Measurements from ENCODE around the gene ZFAND3. TPM values are rescaled to one million over a fixed set of nuclear protein-coding genes. Genes with fewer than 3 reads are reported as not detected.

The ZFAND3 gene
- polyA plus RNA-seq, 1 donor (not counting 4 experiments of a cell fraction or from before 2014, with no cell fraction given) = 19.6 TPM

- no peak overlapping the region for H3K27ac ChIP-seq (ENCODE audit: control insufficient read depth, insufficient read depth, low read length)
- no peak overlapping the region for H3K4me2 ChIP-seq (ENCODE audit: control insufficient read depth, extremely low read depth, insufficient read depth, low read depth, low read length)
- H3K36me3 ChIP-seq (ENCODE audit: control insufficient read depth in 2 of 2, extremely low read depth in 1 of 2, insufficient read depth in 2 of 2, low read length in 2 of 2) = peaks cover 4 to 5% of the 10 kb centered on the region in 2 experiments
- dilution Hi-C loops (cut with MboI; ENCODE audit: extremely low pct_ligation_motif_present, low sequenced_read_pairs) = no loop called here
- peaks cover 21% of the 10 kb centered on the region for H3K4me1 ChIP-seq (ENCODE audit: control insufficient read depth, extremely low read depth, insufficient read depth, low read length)
- no peaks in the 10 kb centered on the region for H3K27me3 ChIP-seq (ENCODE audit: control insufficient read depth, extremely low read depth, insufficient read depth, low read length)
- no peak overlapping the region for H3K9ac ChIP-seq (ENCODE audit: control insufficient read depth, extremely low read depth, insufficient read depth, low read length)
- peaks cover 46% of the 10 kb centered on the region for H4K20me1 ChIP-seq (ENCODE audit: control insufficient read depth, extremely low read depth, insufficient read depth, low read length)
- DNase-seq (ENCODE audit: low read depth, low spot score) (no peak), FAIRE-seq (no peak)
- H2AFZ ChIP-seq (ENCODE audit: control insufficient read depth, low read length) = no peak overlapping the region
- H3K79me2 ChIP-seq (ENCODE audit: control insufficient read depth, insufficient read depth, low read length) = peaks cover 99% of the 10 kb centered on the region
- no peaks in the 10 kb centered on the region for H3K9me3 ChIP-seq (ENCODE audit: control insufficient read depth, low read depth, low read length)
- no peak for TF ChIP-seq EZH2 (IDR thresholded peaks at IDR 0.05; ENCODE audit: low read length)
- no peak for TF ChIP-seq CTCF (optimal IDR thresholded peaks at IDR 0.05 in 1 of 3, IDR thresholded peaks at IDR 0.05 in 1 of 3, conservative IDR thresholded peaks at IDR 0.05 in 1 of 3; ENCODE audit: extremely low read depth in 1 of 3, insufficient read depth in 2 of 3, low read length in 3 of 3)
- H3K4me3 ChIP-seq (ENCODE audit: control insufficient read depth in 2 of 3, extremely low read depth in 1 of 3, insufficient read depth in 2 of 3, low read depth in 1 of 3, low read length in 3 of 3) = no peak overlapping the region
- H3K9me1 ChIP-seq (ENCODE audit: control insufficient read depth, extremely low read depth, insufficient read depth, low read length) = peaks cover 10% of the 10 kb centered on the region
Observed at GRCh38 chr6:37826188-37826587, 6.7 kb downstream of the ZFAND3 start.

- peaks cover 15% of the 10 kb centered on the region for H3K4me1 ChIP-seq (ENCODE audit: control insufficient read depth, extremely low read depth, insufficient read depth, low read length)
- H3K27ac ChIP-seq (ENCODE audit: control insufficient read depth, insufficient read depth, low read length) = no peak overlapping the region
- H3K27me3 ChIP-seq (ENCODE audit: control insufficient read depth, extremely low read depth, insufficient read depth, low read length) = no peaks in the 10 kb centered on the region
- H3K4me2 ChIP-seq (ENCODE audit: control insufficient read depth, extremely low read depth, insufficient read depth, low read depth, low read length) = no peak overlapping the region
- no peak overlapping the region for H2AFZ ChIP-seq (ENCODE audit: control insufficient read depth, low read length)
- peaks cover 99% of the 10 kb centered on the region for H3K79me2 ChIP-seq (ENCODE audit: control insufficient read depth, insufficient read depth, low read length)
- H3K9ac ChIP-seq (ENCODE audit: control insufficient read depth, extremely low read depth, insufficient read depth, low read length) = no peak overlapping the region
- peaks cover 48% of the 10 kb centered on the region for H4K20me1 ChIP-seq (ENCODE audit: control insufficient read depth, extremely low read depth, insufficient read depth, low read length)
- no peak overlapping the region for H3K4me3 ChIP-seq (ENCODE audit: control insufficient read depth in 2 of 3, extremely low read depth in 1 of 3, insufficient read depth in 2 of 3, low read depth in 1 of 3, low read length in 3 of 3)
- no peak for TF ChIP-seq CTCF (optimal IDR thresholded peaks at IDR 0.05 in 1 of 3, IDR thresholded peaks at IDR 0.05 in 1 of 3, conservative IDR thresholded peaks at IDR 0.05 in 1 of 3; ENCODE audit: extremely low read depth in 1 of 3, insufficient read depth in 2 of 3, low read length in 3 of 3)
- TF ChIP-seq EZH2 (IDR thresholded peaks at IDR 0.05; ENCODE audit: low read length) = no peak
- no peaks in the 10 kb centered on the region for H3K9me3 ChIP-seq (ENCODE audit: control insufficient read depth, low read depth, low read length)
- H3K9me1 ChIP-seq (ENCODE audit: control insufficient read depth, extremely low read depth, insufficient read depth, low read length) = peaks cover 10% of the 10 kb centered on the region
- dilution Hi-C loops (cut with MboI; ENCODE audit: extremely low pct_ligation_motif_present, low sequenced_read_pairs) = no loop called here
- peaks cover 2 to 5% of the 10 kb centered on the region in 2 experiments for H3K36me3 ChIP-seq (ENCODE audit: control insufficient read depth in 2 of 2, extremely low read depth in 1 of 2, insufficient read depth in 2 of 2, low read length in 2 of 2)
- FAIRE-seq (no peak), DNase-seq (ENCODE audit: low read depth, low spot score) (no peak)
Observed at GRCh38 chr6:37826993-37827392, 7.5 kb downstream of the ZFAND3 start.

Measured in keratinocyte (primary cell).